GM12874 (cell line): ENCODE measurements around the gene ROMO1.

Experiments
- TF ChIP-seq, protein P1 (sequence below): IDR thresholded peaks from 2 replicates; pipeline ENCODE4 v1.5.1; 2011; ENCODE audit warnings: low read depth, mild to moderate bottlenecking, control low read depth, low read length, moderate library complexity; ENCODE audit not compliant: insufficient read depth

Gene ROMO1

GRCh38 chr20:35657271-35657670, 41.9 kb upstream of the ROMO1 start:
- TF ChIP-seq, protein P1, sequence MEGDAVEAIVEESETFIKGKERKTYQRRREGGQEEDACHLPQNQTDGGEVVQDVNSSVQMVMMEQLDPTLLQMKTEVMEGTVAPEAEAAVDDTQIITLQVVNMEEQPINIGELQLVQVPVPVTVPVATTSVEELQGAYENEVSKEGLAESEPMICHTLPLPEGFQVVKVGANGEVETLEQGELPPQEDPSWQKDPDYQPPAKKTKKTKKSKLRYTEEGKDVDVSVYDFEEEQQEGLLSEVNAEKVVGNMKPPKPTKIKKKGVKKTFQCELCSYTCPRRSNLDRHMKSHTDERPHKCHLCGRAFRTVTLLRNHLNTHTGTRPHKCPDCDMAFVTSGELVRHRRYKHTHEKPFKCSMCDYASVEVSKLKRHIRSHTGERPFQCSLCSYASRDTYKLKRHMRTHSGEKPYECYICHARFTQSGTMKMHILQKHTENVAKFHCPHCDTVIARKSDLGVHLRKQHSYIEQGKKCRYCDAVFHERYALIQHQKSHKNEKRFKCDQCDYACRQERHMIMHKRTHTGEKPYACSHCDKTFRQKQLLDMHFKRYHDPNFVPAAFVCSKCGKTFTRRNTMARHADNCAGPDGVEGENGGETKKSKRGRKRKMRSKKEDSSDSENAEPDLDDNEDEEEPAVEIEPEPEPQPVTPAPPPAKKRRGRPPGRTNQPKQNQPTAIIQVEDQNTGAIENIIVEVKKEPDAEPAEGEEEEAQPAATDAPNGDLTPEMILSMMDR, result no peak

DNA sequence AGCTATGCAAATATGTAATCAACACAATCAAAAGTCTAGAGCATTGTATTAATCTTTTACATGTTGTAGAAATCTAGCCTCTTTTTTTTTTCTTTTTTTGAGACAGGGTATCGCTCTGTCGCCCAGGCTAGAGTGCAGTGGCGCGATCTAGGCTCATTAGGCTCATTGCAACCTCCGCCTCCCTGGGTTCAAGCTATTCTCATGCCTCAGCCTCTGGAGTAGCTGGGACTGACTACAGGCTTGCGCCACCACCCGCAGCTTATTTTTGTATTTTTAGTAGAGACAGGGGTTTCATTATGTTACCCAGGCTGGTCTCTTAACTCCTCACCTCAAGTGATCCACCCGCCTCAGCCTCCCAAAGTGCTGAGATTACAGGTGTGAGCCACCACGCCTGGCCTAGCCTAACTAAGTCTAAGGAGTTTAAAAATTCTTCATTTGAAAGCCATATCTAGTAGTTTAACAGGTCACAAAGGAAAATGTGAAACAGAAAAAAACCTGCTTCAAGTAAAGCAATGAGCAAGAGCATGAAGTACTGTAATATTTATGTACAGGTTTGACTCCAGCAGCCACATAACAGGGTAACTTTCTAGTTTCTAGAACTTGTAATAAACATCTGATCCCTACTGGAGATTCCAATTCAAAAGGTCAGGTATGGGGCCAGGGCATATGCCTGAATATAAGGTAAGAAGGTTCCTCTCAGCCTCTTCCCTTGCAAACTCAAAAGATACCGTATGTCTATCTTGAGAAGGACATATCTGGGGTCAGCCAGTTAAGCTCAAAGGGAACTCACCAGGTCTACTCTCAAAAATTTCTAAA, 38.9 kb upstream of the ROMO1 start:
- TF ChIP-seq, protein P1, result no peak

- TF ChIP-seq, protein P1, result no peak
These were observed 38.2 kb upstream of the ROMO1 start for GRCh38 chr20:35661053-35661452.

DNA sequence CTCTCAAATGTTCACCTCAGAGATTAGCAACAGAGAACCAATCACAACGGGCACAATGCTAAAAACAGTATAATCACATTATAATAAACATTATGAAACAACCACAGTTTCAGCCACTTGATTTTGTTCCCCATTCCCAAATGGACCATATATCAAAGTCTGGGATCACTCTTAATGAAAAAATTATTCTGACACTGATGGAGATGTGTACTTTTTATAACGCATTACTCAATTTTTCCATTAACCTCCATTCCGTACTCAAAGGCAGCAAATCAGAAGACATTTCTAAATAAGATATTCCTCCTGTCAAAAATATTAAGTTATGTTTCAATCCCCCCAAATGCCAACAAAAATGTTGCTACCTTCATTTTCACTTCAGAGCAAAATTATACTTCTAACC, 37.3 kb upstream of the ROMO1 start:
- TF ChIP-seq, protein P1, result no peak

DNA sequence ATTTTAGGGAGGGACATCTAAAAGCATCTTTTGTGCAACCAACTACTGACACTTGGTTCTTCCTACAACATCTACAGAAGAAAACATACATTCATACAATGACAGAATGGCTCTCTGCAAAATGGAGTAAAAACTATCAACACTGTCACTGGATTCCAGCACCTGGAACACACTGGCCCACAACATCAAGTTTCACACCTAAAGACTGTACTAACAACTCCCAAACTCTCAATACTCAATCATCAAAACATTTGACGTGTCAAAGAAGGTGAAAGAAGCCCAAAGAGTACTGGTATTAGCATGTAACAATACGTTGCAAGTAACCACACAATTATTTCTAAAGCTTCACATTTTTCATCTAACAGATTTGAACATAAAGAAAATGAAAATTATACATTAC, 36.7 kb upstream of the ROMO1 start:
- TF ChIP-seq, protein P1, result no peak

DNA sequence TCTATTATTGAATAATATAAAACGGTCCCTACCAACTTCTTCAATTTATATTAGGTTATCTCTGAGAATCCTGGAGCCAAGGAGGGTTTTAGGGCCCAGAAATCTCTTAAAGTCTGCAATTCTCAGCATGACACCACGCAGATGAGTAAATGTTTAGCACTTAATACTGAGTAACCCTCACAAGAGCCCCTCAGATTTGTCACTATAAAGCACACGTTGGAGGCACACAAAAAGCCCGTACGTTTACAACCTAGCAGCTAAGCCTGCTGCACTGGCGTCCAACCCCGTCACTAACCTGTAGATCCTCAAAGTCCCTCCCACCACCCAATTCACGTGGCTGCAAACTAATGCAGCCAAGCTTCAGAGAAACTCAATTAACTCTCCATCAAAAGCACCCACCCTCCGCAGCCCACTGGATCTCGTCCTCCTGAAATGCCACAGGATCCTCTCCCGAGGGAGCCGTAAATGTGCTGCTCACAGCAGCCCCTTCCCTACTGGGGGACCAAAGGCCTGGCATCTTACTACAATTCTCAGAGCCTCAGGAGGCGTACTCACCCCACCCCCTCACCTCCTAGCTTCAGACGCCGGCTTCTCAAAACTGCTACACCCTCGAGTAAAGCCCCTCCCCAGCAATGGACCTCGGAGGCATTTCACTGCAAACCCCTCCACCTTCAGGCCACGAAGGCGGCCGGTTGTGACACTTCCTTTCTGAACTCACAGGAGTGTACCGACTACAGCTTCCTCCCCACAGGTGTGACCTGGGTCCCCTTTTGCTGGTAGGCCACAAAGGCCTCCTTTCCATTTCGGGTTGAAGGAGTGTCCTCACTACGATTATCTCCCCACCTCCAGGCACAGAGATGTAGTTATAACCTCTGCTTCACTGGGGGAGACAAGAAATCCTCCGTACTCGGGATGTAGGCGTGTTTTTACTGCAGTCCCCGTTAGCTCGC, 35.4 kb upstream of the ROMO1 start:
- TF ChIP-seq, protein P1, result no peak

GRCh38 chr20:35664466-35665206, 34.6 kb upstream of the ROMO1 start, which contains the start of the genes CPNE1 and RBM12:
Gene CPNE1, minus strand, starts transcription at chr20:35664900. Its CDS starts 31,977 bp downstream, at chr20:35632923.
Gene RBM12, minus strand, starts transcription at chr20:35664900. Its CDS starts 9,578 bp downstream, at chr20:35655322.
- TF ChIP-seq, protein P1, result no peak
